ENCODE results near the gene ZNF674. TPM values are rescaled to one million over a fixed set of nuclear protein-coding genes. Genes with fewer than 3 reads are reported as not detected.

ZNF674 gene
- total RNA-seq (2022) = 7.0 and 7.1 TPM in 2 replicates
- percentile 58 among the genes with signal in this experiment for Bru-seq, nascent RNA
- percentile 62 among the genes with signal in this experiment for BruChase-seq, experiment 1, labeled RNA remaining after a 6-hour chase
- BruChase-seq, experiment 2, labeled RNA remaining after a 2-hour chase = percentile 62 among the genes with signal in this experiment
- long read RNA-seq, partial matches to known transcripts = 1 of 3 reads
- long read RNA-seq, other reads (novel, unspliced or antisense) = 1 of 3 reads

GRCh38 chrX:46545111-46546005 is at the start of gene ZNF674:
Gene ZNF674, minus strand, starts transcription at chrX:46545421. Its CDS starts 3,334 bp downstream, at chrX:46542087.
- intact Hi-C loops (cut with micrococcal nuclease; ENCODE audit: unreplicated experiment) = no loop called here
- no peaks in the 10 kb centered on the region for H3K9me3 Mint-ChIP-seq (ENCODE audit: low read depth, unreplicated experiment)
- no peaks in the 10 kb centered on the region for H3K4me1 Mint-ChIP-seq (ENCODE audit: low read depth, unreplicated experiment)
- peak within 1 kb of the TSS; percentile 92 for H3K4me3 Mint-ChIP-seq (ENCODE audit: low read depth, unreplicated experiment)
- peak within 1 kb of the TSS; percentile 88 for H3K27ac Mint-ChIP-seq (ENCODE audit: unreplicated experiment)
- CTCF ChIA-PET = interaction anchor here (1.0 kb wide), 1 partner anchor 778 kb away, joined by 4 read pairs; no protein-coding TSS in a partner anchor
- H3K27me3 Mint-ChIP-seq (ENCODE audit: unreplicated experiment) = no peaks in the 10 kb centered on the region
- BruUV-seq (replicated peaks) = no TSS peak
- TF ChIP-seq CTCF (IDR thresholded peaks at IDR 0.05; ENCODE audit: unreplicated experiment) = no peak
- DNase-seq = peak; percentile 92
- peaks cover 25% of the 10 kb centered on the region for H3K36me3 Mint-ChIP-seq (ENCODE audit: insufficient read depth, unreplicated experiment)

- Mint-ChIP-seq H3K36me3 (ENCODE audit: insufficient read depth, unreplicated experiment) (peaks cover 6% of the 10 kb centered on the region), H3K4me1 (ENCODE audit: low read depth, unreplicated experiment) (peaks cover 28% of the 10 kb centered on the region), H3K27ac (ENCODE audit: unreplicated experiment) (peak overlapping the region; percentile 31), H3K9me3 (ENCODE audit: low read depth, unreplicated experiment) (no peaks in the 10 kb centered on the region), H3K27me3 (ENCODE audit: unreplicated experiment) (no peaks in the 10 kb centered on the region), H3K4me3 (ENCODE audit: low read depth, unreplicated experiment) (peak overlapping the region; percentile 18)
- CTCF ChIA-PET = interaction anchor here (0.7 to 1.4 kb wide), 4 partner anchors 15 to 31 kb away, joined by 3 to 6 read pairs (median 5); no protein-coding TSS in a partner anchor
- TF ChIP-seq CTCF (IDR thresholded peaks at IDR 0.05; ENCODE audit: unreplicated experiment) = no peak
- no TSS peak for BruUV-seq (replicated peaks)
- intact Hi-C loops (cut with micrococcal nuclease; ENCODE audit: unreplicated experiment) = no loop called here
- DNase-seq = peak; percentile 20
Measured at GRCh38 chrX:46589977-46590723, 44.9 kb upstream of the ZNF674 start.

- CTCF ChIA-PET = interaction anchor here (0.6 kb wide), 1 partner anchor 547 kb away, joined by 3 read pairs; no protein-coding TSS in a partner anchor
- Mint-ChIP-seq H3K27me3 (ENCODE audit: unreplicated experiment) (no peaks in the 10 kb centered on the region), H3K27ac (ENCODE audit: unreplicated experiment) (peak overlapping the region; percentile 47), H3K4me3 (ENCODE audit: low read depth, unreplicated experiment) (peak overlapping the region; percentile 28), H3K4me1 (ENCODE audit: low read depth, unreplicated experiment) (peaks cover 24% of the 10 kb centered on the region), H3K36me3 (ENCODE audit: insufficient read depth, unreplicated experiment) (no peaks in the 10 kb centered on the region), H3K9me3 (ENCODE audit: low read depth, unreplicated experiment) (no peaks in the 10 kb centered on the region)
- peak; percentile 21 for DNase-seq
- BruUV-seq (replicated peaks) = no TSS peak
- intact Hi-C loops (cut with micrococcal nuclease; ENCODE audit: unreplicated experiment) = no loop called here
- no peak for TF ChIP-seq CTCF (IDR thresholded peaks at IDR 0.05; ENCODE audit: unreplicated experiment)
Measured at GRCh38 chrX:46588263-46588662, 43.0 kb upstream of the ZNF674 start.

GRCh38 chrX:46587753-46588171 is 42.5 kb upstream of the ZNF674 start:
- no peak for DNase-seq
- CTCF ChIA-PET = interaction anchor here (0.7 kb wide), 1 partner anchor 20 kb away, joined by 7 read pairs; no protein-coding TSS in a partner anchor
- BruUV-seq (replicated peaks) = no TSS peak

More at GRCh38 chrX:46587753-46588171, 42.5 kb upstream of the ZNF674 start:
- no peaks in the 10 kb centered on the region for H3K27me3 Mint-ChIP-seq (ENCODE audit: unreplicated experiment)
- intact Hi-C loops (cut with micrococcal nuclease; ENCODE audit: unreplicated experiment) = no loop called here
- H3K4me3 Mint-ChIP-seq (ENCODE audit: low read depth, unreplicated experiment) = peak overlapping the region; percentile 28
- no peaks in the 10 kb centered on the region for H3K9me3 Mint-ChIP-seq (ENCODE audit: low read depth, unreplicated experiment)
- TF ChIP-seq CTCF (IDR thresholded peaks at IDR 0.05; ENCODE audit: unreplicated experiment) = no peak
- H3K4me1 Mint-ChIP-seq (ENCODE audit: low read depth, unreplicated experiment) = peaks cover 23% of the 10 kb centered on the region
- H3K27ac Mint-ChIP-seq (ENCODE audit: unreplicated experiment) = peak overlapping the region; percentile 47
- no peaks in the 10 kb centered on the region for H3K36me3 Mint-ChIP-seq (ENCODE audit: insufficient read depth, unreplicated experiment)
